ENCODE data around the gene ABCA7.
A peak's percentile ranks its signal among the peaks of the same experiment; 100 is the strongest.

ABCA7 gene

DNA sequence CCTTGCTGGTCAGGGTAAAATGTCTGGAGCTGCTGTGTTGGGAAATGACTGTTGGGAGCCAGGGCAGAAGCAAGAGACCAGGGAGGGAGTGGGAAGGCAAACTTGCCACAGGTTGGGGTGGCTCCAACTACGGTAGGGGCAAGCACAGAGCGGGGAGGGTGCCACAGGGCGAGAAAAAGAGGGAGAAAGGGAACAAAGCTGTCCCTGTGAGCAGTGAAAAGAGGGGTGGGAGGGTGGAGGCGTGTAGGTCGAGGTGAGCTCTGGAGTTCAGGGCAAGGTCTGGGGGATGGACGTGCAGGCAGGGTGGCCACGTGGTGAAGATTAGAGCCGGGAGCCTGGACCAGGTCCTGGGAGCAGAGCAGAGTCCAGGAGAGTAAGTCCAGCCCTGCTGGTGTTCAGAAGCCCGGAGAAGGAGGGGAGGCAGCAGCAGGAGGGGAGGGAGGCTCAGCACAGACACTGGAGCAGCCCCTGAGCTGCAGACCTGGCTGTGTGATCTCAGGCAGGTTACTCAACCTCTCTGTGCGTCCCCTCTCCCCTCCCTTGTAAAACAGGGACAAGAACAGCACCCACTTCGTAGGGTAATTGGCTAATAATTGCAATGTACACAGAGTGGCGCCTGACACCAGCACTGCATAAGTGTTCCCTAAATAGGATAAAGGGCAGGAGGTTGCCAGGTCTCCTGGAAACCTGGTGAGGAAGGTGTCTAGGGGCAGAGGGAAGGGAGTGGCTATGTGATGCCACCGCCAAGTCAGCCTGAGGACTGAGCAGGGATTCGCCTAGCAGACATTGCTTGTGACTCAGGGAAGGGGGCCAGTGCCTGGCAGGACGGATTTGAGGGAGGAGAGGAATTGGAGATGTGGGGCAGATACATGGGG lies 58.5 kb downstream of the ABCA7 start:
- Histone ChIP-seq H3K36me3 (peaks cover 0 to 4% (median 3%) of the 10 kb centered on the region in 3 donors), H3K9me3 (peaks cover 0 to 7% (median 0%) of the 10 kb centered on the region in 3 donors), H3K27ac (peak overlapping the region; percentile 99 to 100), H3K4me3 (no peak overlapping the region), H3K27me3 (no peaks in the 10 kb centered on the region), H3K4me1 (peaks cover 0 to 73% (median 66%) of the 10 kb centered on the region in 4 donors)
- intact Hi-C loops (cut with DNase I; ENCODE audit: low total_unique reads): no loop called here
- no peak for DNase-seq
- TF ChIP-seq, protein P1, sequence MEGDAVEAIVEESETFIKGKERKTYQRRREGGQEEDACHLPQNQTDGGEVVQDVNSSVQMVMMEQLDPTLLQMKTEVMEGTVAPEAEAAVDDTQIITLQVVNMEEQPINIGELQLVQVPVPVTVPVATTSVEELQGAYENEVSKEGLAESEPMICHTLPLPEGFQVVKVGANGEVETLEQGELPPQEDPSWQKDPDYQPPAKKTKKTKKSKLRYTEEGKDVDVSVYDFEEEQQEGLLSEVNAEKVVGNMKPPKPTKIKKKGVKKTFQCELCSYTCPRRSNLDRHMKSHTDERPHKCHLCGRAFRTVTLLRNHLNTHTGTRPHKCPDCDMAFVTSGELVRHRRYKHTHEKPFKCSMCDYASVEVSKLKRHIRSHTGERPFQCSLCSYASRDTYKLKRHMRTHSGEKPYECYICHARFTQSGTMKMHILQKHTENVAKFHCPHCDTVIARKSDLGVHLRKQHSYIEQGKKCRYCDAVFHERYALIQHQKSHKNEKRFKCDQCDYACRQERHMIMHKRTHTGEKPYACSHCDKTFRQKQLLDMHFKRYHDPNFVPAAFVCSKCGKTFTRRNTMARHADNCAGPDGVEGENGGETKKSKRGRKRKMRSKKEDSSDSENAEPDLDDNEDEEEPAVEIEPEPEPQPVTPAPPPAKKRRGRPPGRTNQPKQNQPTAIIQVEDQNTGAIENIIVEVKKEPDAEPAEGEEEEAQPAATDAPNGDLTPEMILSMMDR (IDR thresholded peaks at IDR 0.05): no peak

DNA sequence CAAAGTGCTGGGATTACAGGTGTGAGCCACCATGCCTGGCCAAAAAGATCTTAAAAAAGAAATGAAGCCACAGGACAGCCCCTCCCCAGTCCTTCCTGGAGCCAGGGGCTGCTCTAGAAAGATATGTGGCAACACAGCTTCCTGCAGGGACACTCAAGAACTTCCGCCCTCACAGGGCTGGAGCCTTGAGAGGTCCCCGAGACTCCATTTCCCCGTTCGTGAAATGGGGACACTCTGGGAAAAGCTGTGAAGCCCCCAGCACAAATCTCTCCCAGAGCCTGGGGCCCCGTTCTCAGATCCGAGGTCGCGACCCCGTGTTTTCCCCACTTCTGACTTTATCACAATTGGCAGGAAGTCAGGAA lies 61.4 kb downstream of the ABCA7 start:
- Histone ChIP-seq H3K9me3 (peaks cover 0 to 7% (median 0%) of the 10 kb centered on the region in 3 donors), H3K4me1 (peaks cover 7 to 70% (median 61%) of the 10 kb centered on the region in 4 donors), H3K4me3 (peak overlapping the region; percentile 17 to 33), H3K27me3 (no peaks in the 10 kb centered on the region), H3K36me3 (peaks cover 7 to 14% (median 12%) of the 10 kb centered on the region in 3 donors), H3K27ac (peak overlapping the region; percentile 99 to 100)
- intact Hi-C loops (cut with DNase I; ENCODE audit: low total_unique reads): loop anchor here (5.0 to 10.0 kb wide), 2 partner anchors 79 to 177 kb away; partner anchors contain the start of genes ARID3A, RNU6-2 and TMEM259
- peak; percentile 72 to 84 for DNase-seq
- TF ChIP-seq, protein P1 (IDR thresholded peaks at IDR 0.05): no peak

DNA sequence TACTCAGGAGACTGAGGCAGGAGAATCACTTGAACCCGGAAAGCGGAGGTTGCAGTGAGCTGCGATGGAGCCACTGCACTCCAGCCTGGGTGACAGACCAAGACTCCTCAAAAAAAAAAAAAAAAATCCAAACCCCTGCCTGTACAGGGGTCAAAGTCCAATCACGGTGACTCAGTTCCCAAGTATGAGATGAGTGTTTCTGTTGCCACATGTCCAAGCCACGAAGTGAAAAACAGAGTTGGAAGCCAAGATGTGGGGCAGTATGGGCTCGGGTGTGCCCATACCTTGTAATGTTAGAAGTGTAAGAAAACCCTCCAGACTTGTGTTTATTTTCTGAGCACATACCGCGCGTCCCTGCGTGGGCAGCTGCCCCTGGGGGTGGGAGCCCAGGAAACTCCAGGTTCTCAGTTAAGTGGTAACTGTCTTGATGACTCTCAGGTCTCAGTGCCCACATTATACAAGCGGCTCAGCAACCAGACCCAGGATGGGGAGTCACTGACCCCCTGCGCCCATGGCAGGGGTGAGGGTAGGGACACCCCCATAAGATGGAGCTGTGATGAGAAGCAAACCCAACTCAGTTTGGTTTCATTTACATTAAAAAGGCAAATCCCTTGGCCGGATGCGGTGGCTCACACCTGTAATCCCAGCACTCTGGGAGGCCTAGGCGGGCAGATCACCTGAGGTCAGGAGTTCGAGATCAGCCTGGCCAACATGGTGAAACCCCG lies 62.7 kb downstream of the ABCA7 start:
- TF ChIP-seq, protein P1 (IDR thresholded peaks at IDR 0.05): no peak
- Histone ChIP-seq H3K27ac (peak overlapping the region; percentile 99 to 100), H3K27me3 (no peaks in the 10 kb centered on the region), H3K4me3 (peak overlapping the region; percentile 95 to 98), H3K9me3 (peaks cover 0 to 7% (median 0%) of the 10 kb centered on the region in 3 donors), H3K36me3 (peaks cover 20 to 27% (median 24%) of the 10 kb centered on the region in 3 donors), H3K4me1 (peaks cover 7 to 82% (median 69%) of the 10 kb centered on the region in 4 donors)
- intact Hi-C loops (cut with DNase I; ENCODE audit: low total_unique reads): loop anchor here (2.0 to 10.0 kb wide), 3 partner anchors 80 to 178 kb away; partner anchors contain the start of genes ARID3A, ATP5F1D, RNU6-2 and TMEM259
- peak; percentile 85 to 91 for DNase-seq

DNA sequence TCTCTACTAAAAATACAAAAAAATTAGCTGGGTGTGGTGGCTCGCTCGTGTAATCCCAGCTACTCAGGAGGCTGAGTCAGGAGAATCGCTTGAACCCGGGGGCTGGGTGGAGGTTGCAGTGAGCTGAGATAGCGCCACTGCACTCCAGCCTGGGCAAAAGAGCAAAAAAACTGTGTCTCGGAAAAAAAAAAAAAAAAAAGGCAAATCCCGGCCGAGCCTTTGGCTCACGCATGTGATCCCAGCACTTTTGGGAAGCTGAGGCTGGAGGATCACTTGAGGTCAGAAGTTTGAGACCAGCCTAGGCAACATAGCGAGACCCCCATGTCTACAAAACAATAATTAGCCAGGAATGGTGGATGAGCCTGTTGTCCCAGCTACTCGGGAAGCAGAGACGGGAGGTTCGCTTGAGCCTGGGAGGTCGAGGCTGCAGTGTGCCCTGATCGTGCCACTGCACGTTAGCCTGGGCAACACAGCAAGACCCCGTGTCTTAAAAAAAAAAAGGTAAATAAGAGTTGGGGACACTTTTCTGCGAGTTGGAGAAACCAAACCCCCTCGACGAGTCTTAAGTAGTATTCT lies 63.3 kb downstream of the ABCA7 start:
- no peaks in the 10 kb centered on the region for H3K27me3 ChIP-seq
- H3K9me3 ChIP-seq: peaks cover 0 to 7% (median 0%) of the 10 kb centered on the region in 3 donors
- TF ChIP-seq, protein P1 (IDR thresholded peaks at IDR 0.05): no peak
- H3K27ac ChIP-seq: peak overlapping the region; percentile 99 to 100
- peak overlapping the region; percentile 95 to 98 for H3K4me3 ChIP-seq
- no peak for DNase-seq
- intact Hi-C loops (cut with DNase I; ENCODE audit: low total_unique reads): loop anchor here (2.0 to 10.0 kb wide), 3 partner anchors 81 to 178 kb away; partner anchors contain the start of genes ARID3A, ATP5F1D, RNU6-2 and TMEM259
- H3K36me3 ChIP-seq: peaks cover 20 to 33% (median 31%) of the 10 kb centered on the region in 3 donors
- peaks cover 7 to 81% (median 69%) of the 10 kb centered on the region in 4 donors for H3K4me1 ChIP-seq

Measured in tibial artery (tissue), 4 donors.